KOPT-K1 (cell line): Measurements from ENCODE around the gene DLGAP1.

Source experiments
- H3K27ac ChIP-seq: fragments of 200-600 bp; sonication (generic); 2 replicates; pipeline ENCODE4 v1.5.1; 2016; ENCODE audit warnings: antibody characterized with exemption, mild to moderate bottlenecking, low read depth, low read length; ENCODE audit not compliant: poor library complexity, severe bottlenecking
- H3K36me3 ChIP-seq: fragments of 200-600 bp; sonication (generic); 2 replicates; pipeline ENCODE4 v1.5.1; 2017; ENCODE audit warnings: antibody characterized with exemption, mild to moderate bottlenecking, low read length, moderate library complexity; ENCODE audit not compliant: insufficient read depth
- H3K9me3 ChIP-seq: fragments of 200-600 bp; sonication (generic); 2 replicates; pipeline ENCODE4 v1.5.1; 2017; ENCODE audit warnings: antibody characterized with exemption, low read length, mild to moderate bottlenecking; ENCODE audit not compliant: insufficient read depth, poor library complexity, severe bottlenecking

Gene DLGAP1

GRCh38 chr18:3832025-3832638 lies 623.0 kb downstream of the DLGAP1 start:
- H3K36me3 ChIP-seq, result no peaks in the 10 kb centered on the region
- no peaks in the 10 kb centered on the region for H3K9me3 ChIP-seq
- H3K27ac ChIP-seq, result no peak overlapping the region

GRCh38 chr18:3830604-3831003 lies 624.5 kb downstream of the DLGAP1 start:
- H3K27ac ChIP-seq, result no peak overlapping the region

GRCh38 chr18:3827236-3827845 lies 627.8 kb downstream of the DLGAP1 start:
- no peaks in the 10 kb centered on the region for H3K9me3 ChIP-seq
- H3K27ac ChIP-seq, result no peak overlapping the region
- no peaks in the 10 kb centered on the region for H3K36me3 ChIP-seq

More at GRCh38 chr18:3830604-3831003, 624.5 kb downstream of the DLGAP1 start:
- H3K36me3 ChIP-seq, result no peaks in the 10 kb centered on the region
- no peaks in the 10 kb centered on the region for H3K9me3 ChIP-seq

GRCh38 chr18:3826021-3826420 lies 629.1 kb downstream of the DLGAP1 start:
- H3K27ac ChIP-seq, result no peak overlapping the region
- H3K9me3 ChIP-seq, result no peaks in the 10 kb centered on the region
- no peaks in the 10 kb centered on the region for H3K36me3 ChIP-seq

GRCh38 chr18:3824101-3824500 lies 631.0 kb downstream of the DLGAP1 start:
- no peaks in the 10 kb centered on the region for H3K36me3 ChIP-seq
- H3K27ac ChIP-seq, result no peak overlapping the region

GRCh38 chr18:3823073-3823472 lies 632.0 kb downstream of the DLGAP1 start:
- Histone ChIP-seq H3K9me3 (no peaks in the 10 kb centered on the region), H3K27ac (no peak overlapping the region), H3K36me3 (no peaks in the 10 kb centered on the region)

More at GRCh38 chr18:3824101-3824500, 631.0 kb downstream of the DLGAP1 start:
- no peaks in the 10 kb centered on the region for H3K9me3 ChIP-seq

- H3K36me3 ChIP-seq, result no peaks in the 10 kb centered on the region
- no peaks in the 10 kb centered on the region for H3K9me3 ChIP-seq
- H3K27ac ChIP-seq, result no peak overlapping the region
Observed at GRCh38 chr18:3821524-3821923, 633.6 kb downstream of the DLGAP1 start.

- no peaks in the 10 kb centered on the region for H3K36me3 ChIP-seq
- no peaks in the 10 kb centered on the region for H3K9me3 ChIP-seq
- H3K27ac ChIP-seq, result no peak overlapping the region
Observed at GRCh38 chr18:3819961-3820360, 635.1 kb downstream of the DLGAP1 start.

GRCh38 chr18:3816610-3817363 lies 638.3 kb downstream of the DLGAP1 start:
- Histone ChIP-seq H3K36me3 (no peaks in the 10 kb centered on the region), H3K9me3 (no peaks in the 10 kb centered on the region), H3K27ac (no peak overlapping the region)

GRCh38 chr18:3815991-3816390 lies 639.1 kb downstream of the DLGAP1 start:
- Histone ChIP-seq H3K27ac (no peak overlapping the region), H3K36me3 (no peaks in the 10 kb centered on the region), H3K9me3 (no peaks in the 10 kb centered on the region)

GRCh38 chr18:3814816-3815215 lies 640.3 kb downstream of the DLGAP1 start:
- Histone ChIP-seq H3K36me3 (no peaks in the 10 kb centered on the region), H3K27ac (no peak overlapping the region), H3K9me3 (no peaks in the 10 kb centered on the region)

- Histone ChIP-seq H3K9me3 (no peaks in the 10 kb centered on the region), H3K27ac (no peak overlapping the region), H3K36me3 (no peaks in the 10 kb centered on the region)
Observed at GRCh38 chr18:3810296-3810695, 644.8 kb downstream of the DLGAP1 start.

- no peak overlapping the region for H3K27ac ChIP-seq
Observed at GRCh38 chr18:3808985-3809780, 645.9 kb downstream of the DLGAP1 start.

GRCh38 chr18:3806656-3807055 lies 648.5 kb downstream of the DLGAP1 start:
- H3K36me3 ChIP-seq, result no peaks in the 10 kb centered on the region
- H3K9me3 ChIP-seq, result no peaks in the 10 kb centered on the region
- H3K27ac ChIP-seq, result no peak overlapping the region

More at GRCh38 chr18:3808985-3809780, 645.9 kb downstream of the DLGAP1 start:
- Histone ChIP-seq H3K9me3 (no peaks in the 10 kb centered on the region), H3K36me3 (no peaks in the 10 kb centered on the region)

GRCh38 chr18:3804336-3804735 lies 650.8 kb downstream of the DLGAP1 start:
- Histone ChIP-seq H3K36me3 (no peaks in the 10 kb centered on the region), H3K27ac (no peak overlapping the region), H3K9me3 (no peaks in the 10 kb centered on the region)
